Uterus (tissue), 2 donors: ENCODE data around the gene AGBL1.

Source experiments
- CTCF ChIP-seq, 4 experiments: fragments of 200-600 bp in 2 of 4; fragments of 450-650 bp in 2 of 4; sonication (generic) in 2 of 4; IDR thresholded peaks; one replicate each; pipeline ENCODE4 v1.5.1; 2016 to 2019; ENCODE audit warnings: antibody characterized with exemption in 4 of 4, mild to moderate bottlenecking in 2 of 4, moderate library complexity in 1 of 4
- POLR2A ChIP-seq, 2 donors: fragments of 450-650 bp; IDR thresholded peaks; one replicate each; pipeline ENCODE4 v1.6.1; 2016; ENCODE audit warnings: antibody characterized with exemption in 2 of 2, mild to moderate bottlenecking in 1 of 2, moderate library complexity in 1 of 2

- TF ChIP-seq CTCF (IDR thresholded peaks at IDR 0.05) (no peak), POLR2A (IDR thresholded peaks at IDR 0.05) (no peak)
Observed at GRCh38 chr15:86714241-86714640, 634.6 kb downstream of the AGBL1 start.
